ENCODE results near the gene TYSND1.

- TF ChIP-seq CTCF (conservative IDR thresholded peaks at IDR 0.05; ENCODE audit: low read depth, low read length): no peak
- TF ChIP-seq EZH2 (IDR thresholded peaks at IDR 0.05; ENCODE audit: low read length, unreplicated experiment): no peak
- no peak for TF ChIP-seq EZH2phosphoT487 (IDR thresholded peaks at IDR 0.05; ENCODE audit: borderline replicate concordance, low read length)
Observed at GRCh38 chr10:70169649-70170364, 23.3 kb upstream of the TYSND1 start.

All from PC-3 (cell line).